Common myeloid progenitor, CD34-positive (primary cell): ENCODE results near the gene CIAPIN1.
A peak's percentile ranks its signal among the peaks of the same experiment; 100 is the strongest.

Experiments
- CTCF ChIA-PET: fragments of 350-600 bp; sonication (Branson Sonifier 250); formaldehyde crosslinking; loops from one replicate; lab custom pipeline; 2021; ENCODE audit warnings: antibody characterized with exemption; lab: Charles Lee
- POLR2A ChIA-PET: fragments of 350-600 bp; sonication (Branson Sonifier 250); formaldehyde crosslinking; loops from one replicate; lab custom pipeline; 2021; ENCODE audit warnings: antibody characterized with exemption; lab: Charles Lee
- DNase-seq, 3 donors: peaks; one replicate each; pipeline versions ENCODE4 v3.0.0 to v3.0.0-alpha.2; 2013
- H3K27ac ChIP-seq, 2 experiments: 1 replicate in 1 of 2; 2 replicates in 1 of 2; pipeline ENCODE4 v1.7.0; 2013; ENCODE audit warnings: inconsistent platforms in 2 of 2, low read length in 2 of 2, mild to moderate bottlenecking in 2 of 2, low read depth in 1 of 2, moderate library complexity in 1 of 2; ENCODE audit not compliant: severe bottlenecking in 2 of 2, insufficient read depth in 1 of 2, poor library complexity in 1 of 2
- H3K27me3 ChIP-seq, 5 experiments: replicated peaks in 2 of 5; 1 replicate in 3 of 5; 2 replicates in 2 of 5; pipeline versions ENCODE4 v1.6.1 to v1.7.0; 2013; ENCODE audit warnings: low read length in 4 of 5, mild to moderate bottlenecking in 2 of 5, moderate library complexity in 2 of 5, inconsistent platforms in 1 of 5; ENCODE audit not compliant: insufficient read depth in 5 of 5, control insufficient read depth in 4 of 5
- H3K36me3 ChIP-seq, 4 experiments: 1 replicate in 2 of 4; 2 replicates in 2 of 4; pipeline versions ENCODE4 v1.6.1 to v1.7.0; 2013; ENCODE audit warnings: low read length in 3 of 4, control low read depth in 1 of 4, mild to moderate bottlenecking in 1 of 4; ENCODE audit not compliant: control insufficient read depth in 4 of 4, insufficient read depth in 4 of 4
- H3K4me1 ChIP-seq, 4 experiments: 1 replicate in 3 of 4; 2 replicates in 1 of 4; pipeline versions ENCODE4 v1.6.1 to v1.7.1; 2013; ENCODE audit warnings: low read length in 3 of 4, mild to moderate bottlenecking in 3 of 4, control low read depth in 1 of 4, inconsistent platforms in 1 of 4, moderate library complexity in 1 of 4; ENCODE audit not compliant: control insufficient read depth in 4 of 4, insufficient read depth in 4 of 4; ENCODE audit errors: control extremely low read depth in 1 of 4
- H3K4me3 ChIP-seq, 7 experiments: 1 replicate in 4 of 7; 2 replicates in 3 of 7; pipeline versions ENCODE4 v1.5.1 to v1.7.0; 2013; ENCODE audit warnings: mild to moderate bottlenecking in 7 of 7, low read length in 6 of 7, moderate library complexity in 6 of 7, inconsistent platforms in 2 of 7, low read depth in 2 of 7, control low read depth in 1 of 7; ENCODE audit not compliant: insufficient read depth in 4 of 7, control insufficient read depth in 1 of 7; ENCODE audit errors: extremely low read depth in 1 of 7
- H3K9me3 ChIP-seq, 5 experiments: 1 replicate in 4 of 5; 2 replicates in 1 of 5; pipeline versions ENCODE4 v1.6.1 to v1.7.1; 2013; ENCODE audit warnings: low read length in 4 of 5, mild to moderate bottlenecking in 2 of 5, inconsistent platforms in 1 of 5, low read depth in 1 of 5, moderate library complexity in 1 of 5; ENCODE audit not compliant: control insufficient read depth in 4 of 5, insufficient read depth in 2 of 5; ENCODE audit errors: control extremely low read depth in 1 of 5
- WGBS: methylation state at CpG from one replicate; pipeline ENCODE4 v1.1.5; 2013; ENCODE audit not compliant: insufficient coverage; 5-methylcytosine and 5-hydroxymethylcytosine counted together

Gene CIAPIN1

DNA sequence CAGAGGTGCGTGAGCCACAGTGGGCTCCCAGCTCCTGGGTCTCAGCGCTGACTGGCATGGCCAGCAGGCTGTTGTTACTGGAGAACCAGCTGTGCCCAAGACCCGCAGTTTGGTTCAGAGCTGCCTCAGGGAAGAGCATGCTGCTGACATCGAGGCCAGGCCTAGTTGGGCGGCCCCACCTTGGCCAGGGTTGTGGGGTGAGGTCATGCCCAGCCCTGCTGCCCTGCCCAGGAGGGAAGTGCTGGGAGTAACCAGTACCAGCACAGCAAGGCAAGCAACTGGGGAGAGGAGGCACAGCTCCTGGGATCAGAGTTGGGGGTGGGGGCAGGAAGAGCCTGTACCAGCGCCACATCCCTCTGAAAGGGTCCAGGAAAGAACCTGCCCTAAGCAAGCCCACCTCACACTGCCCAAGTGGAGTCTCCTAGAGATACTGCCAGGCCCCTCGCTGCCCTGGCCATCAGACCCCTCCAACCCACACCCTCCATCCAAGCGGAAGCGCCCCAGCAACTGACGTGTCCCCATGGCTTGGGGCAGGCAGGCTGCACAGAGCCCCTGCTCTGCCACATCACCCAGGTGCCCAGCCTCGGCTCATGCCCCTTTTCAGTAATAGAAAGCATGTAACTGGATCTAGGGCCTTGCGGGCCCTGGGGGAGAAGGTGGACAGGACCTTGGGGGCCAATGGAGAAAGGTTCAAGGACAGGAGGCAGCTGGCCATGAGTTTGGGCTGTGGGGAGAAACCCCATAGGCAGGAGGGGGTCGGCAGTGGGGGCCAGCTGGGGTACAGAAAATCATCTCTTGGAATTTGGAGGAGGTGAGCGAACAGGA is 38.1 kb upstream of the CIAPIN1 start:
- H3K9me3 ChIP-seq = peaks cover 0 to 5% (median 0%) of the 10 kb centered on the region in 5 experiments
- WGBS = 76% methylated on average over 12 of the region's 14 CpGs
- CTCF ChIA-PET = interaction anchor here (0.6 to 5.1 kb wide), 13 partner anchors 9 to 68 kb away, joined by 3 to 21 read pairs (median 3); partner anchors contain the start of genes ADGRG5 and POLR2C
- POLR2A ChIA-PET = interaction anchor here (0.6 to 1.0 kb wide), 2 partner anchors 22 to 52 kb away, joined by 3 read pairs; no protein-coding TSS in a partner anchor
- H3K36me3 ChIP-seq = no peaks in the 10 kb centered on the region
- H3K27me3 ChIP-seq = no peaks in the 10 kb centered on the region
- no peak overlapping the region for H3K27ac ChIP-seq
- peaks cover 0 to 25% (median 17%) of the 10 kb centered on the region in 4 experiments for H3K4me1 ChIP-seq
- H3K4me3 ChIP-seq = peak overlapping the region; percentile 62 to 88 (median 78)
- no peak for DNase-seq

DNA sequence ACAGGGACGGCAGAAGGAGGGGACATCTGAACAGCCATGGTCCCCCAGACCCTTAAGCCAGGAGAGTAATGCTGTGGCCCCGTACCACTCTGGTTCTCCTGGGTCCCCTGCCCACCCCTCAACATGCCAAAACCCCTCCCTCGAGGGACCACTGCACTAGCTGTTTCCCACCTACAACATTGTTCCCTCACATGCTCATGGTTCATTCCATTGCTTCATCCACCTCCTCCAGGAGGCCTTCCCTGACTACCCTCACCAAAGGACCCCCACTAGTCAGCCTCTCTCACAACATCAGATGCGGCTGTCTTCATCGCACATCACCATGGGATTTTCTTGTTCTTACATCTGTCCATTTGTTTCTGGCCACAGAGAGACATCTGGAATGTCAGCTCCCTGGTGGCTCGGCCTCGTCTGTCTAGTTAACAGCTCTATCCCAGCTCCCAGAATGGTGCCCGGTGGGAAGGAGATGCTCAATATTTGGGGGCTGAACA is 37.4 kb upstream of the CIAPIN1 start:
- Histone ChIP-seq H3K9me3 (peaks cover 0 to 4% (median 0%) of the 10 kb centered on the region in 5 experiments), H3K36me3 (no peaks in the 10 kb centered on the region), H3K27me3 (no peaks in the 10 kb centered on the region), H3K27ac (no peak overlapping the region), H3K4me3 (no peak overlapping the region), H3K4me1 (peaks cover 0 to 32% (median 24%) of the 10 kb centered on the region in 4 experiments)
- ChIA-PET POLR2A (no interaction called here), CTCF (interaction anchor here (0.7 to 2.0 kb wide), 6 partner anchors 8 to 35 kb away, joined by 3 to 9 read pairs (median 5); no protein-coding TSS in a partner anchor)
- 94% methylated on average over 8 of the region's 8 CpGs for WGBS
- no peak for DNase-seq

DNA sequence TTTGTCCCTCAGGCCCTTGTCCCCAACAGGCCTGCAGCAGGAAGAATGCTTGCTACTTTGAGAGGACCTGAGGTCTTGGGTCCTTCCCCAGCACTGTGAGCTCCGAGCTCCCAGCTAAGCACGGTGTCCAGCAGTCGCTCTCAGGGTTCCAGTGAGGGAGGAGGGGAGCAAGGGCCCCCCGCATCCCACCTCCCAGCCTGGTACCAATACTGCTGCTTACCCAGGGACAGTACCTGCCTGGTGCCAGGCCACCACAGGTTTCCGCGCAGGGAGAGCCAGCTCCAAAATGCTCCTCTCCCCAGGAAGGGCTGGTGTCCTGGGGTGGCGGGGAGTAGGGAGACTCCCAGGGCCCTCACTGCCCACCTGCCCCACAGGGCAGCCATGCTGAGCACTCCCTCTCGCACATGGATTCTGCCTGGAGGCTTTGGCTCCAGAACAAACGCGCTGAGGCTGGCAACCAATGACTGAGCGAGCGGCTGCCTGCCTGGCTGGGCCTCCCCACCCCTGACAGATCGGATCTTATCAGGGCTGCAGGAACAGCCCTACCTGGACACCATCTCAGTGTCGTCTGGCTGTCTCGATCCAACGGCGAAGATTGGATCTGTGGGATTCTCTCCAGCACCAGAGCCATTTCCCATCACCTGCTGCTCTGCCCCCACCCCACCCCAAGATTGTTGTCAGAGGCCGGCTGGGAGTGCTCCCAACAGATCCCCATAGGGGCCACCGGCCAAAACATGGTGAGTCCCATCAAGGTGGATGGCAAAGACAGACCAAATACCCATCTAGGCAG is 36.7 kb upstream of the CIAPIN1 start:
- Histone ChIP-seq H3K4me1 (peaks cover 0 to 39% (median 31%) of the 10 kb centered on the region in 4 experiments), H3K27ac (no peak overlapping the region), H3K27me3 (no peaks in the 10 kb centered on the region), H3K36me3 (no peaks in the 10 kb centered on the region), H3K4me3 (no peak overlapping the region), H3K9me3 (no peaks in the 10 kb centered on the region)
- no peak for DNase-seq
- WGBS = 94% methylated on average over 12 of the region's 19 CpGs
- ChIA-PET CTCF (interaction anchor here (1.0 to 2.0 kb wide), 8 partner anchors 7 to 54 kb away, joined by 3 to 10 read pairs (median 6); no protein-coding TSS in a partner anchor), POLR2A (no interaction called here)

DNA sequence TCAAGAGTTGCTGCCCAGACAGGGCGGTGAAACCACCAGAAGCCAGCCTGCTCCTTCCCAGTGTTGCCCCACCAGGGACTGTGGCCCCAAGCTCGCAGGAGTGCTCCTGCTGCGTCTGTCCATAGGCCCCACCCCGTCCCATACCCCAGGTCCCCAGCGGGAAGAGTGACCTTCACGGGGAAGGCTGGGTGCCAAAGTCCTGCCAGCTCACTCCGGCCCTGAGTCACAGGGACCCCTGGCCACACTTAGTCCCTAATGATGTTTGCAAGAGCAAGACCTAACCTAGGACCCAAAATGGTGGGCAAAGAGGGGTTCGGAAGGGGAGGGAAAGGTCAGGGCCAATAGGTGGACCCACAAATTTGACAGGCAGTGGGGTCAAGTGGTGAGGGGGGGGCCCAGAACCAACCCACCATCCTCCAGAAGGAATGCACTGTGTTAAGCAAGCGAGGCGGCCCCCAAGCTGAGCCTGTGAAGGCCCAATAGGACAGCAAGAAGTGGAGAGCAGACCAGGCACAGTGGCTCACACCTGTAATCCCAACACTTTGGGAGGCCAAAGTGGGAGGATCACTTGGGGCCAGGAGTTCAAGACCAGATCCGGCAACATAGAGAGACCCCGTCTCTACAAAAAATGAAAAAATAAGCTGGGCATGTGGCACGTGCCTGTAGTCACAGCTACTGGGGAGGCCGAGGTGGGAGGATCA is 35.8 kb upstream of the CIAPIN1 start:
- H3K27ac ChIP-seq = no peak overlapping the region
- peaks cover 0 to 48% (median 40%) of the 10 kb centered on the region in 4 experiments for H3K4me1 ChIP-seq
- no peak for DNase-seq
- no peaks in the 10 kb centered on the region for H3K27me3 ChIP-seq
- H3K36me3 ChIP-seq = no peaks in the 10 kb centered on the region
- 100% methylated on average over 10 of the region's 14 CpGs for WGBS
- CTCF ChIA-PET = interaction anchor here (0.7 to 1.6 kb wide), 5 partner anchors 9 to 184 kb away, joined by 3 to 10 read pairs (median 3); no protein-coding TSS in a partner anchor
- POLR2A ChIA-PET = interaction anchor here (0.6 kb wide), 1 partner anchor 421 kb away, joined by 3 read pairs; no protein-coding TSS in a partner anchor
- H3K9me3 ChIP-seq = no peaks in the 10 kb centered on the region
- no peak overlapping the region for H3K4me3 ChIP-seq

DNA sequence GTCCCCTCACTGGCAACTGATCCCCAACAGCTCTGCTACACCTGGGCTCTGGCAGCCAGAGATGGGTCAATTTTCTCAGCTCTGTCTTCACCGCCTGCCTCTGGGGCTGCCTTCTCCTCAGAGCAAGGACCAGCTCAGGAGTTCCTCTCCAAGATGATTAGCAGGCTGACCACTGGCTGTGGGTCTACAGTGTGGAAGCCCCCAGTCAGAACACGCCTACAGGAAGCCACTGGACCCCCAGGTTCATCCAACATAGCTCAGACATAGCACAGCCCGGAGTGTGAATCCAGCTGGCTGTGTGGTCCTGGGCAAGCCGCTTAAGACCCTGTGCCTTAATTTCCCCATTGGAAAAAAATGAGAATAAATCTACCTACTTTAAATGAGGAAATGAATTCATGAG is 34.2 kb upstream of the CIAPIN1 start:
- 94% methylated on average over 3 of the region's 4 CpGs for WGBS
- no peak for DNase-seq
- no peak overlapping the region for H3K27ac ChIP-seq
- H3K27me3 ChIP-seq = no peaks in the 10 kb centered on the region
- H3K9me3 ChIP-seq = no peaks in the 10 kb centered on the region
- H3K4me1 ChIP-seq = peaks cover 0 to 59% (median 54%) of the 10 kb centered on the region in 4 experiments
- H3K4me3 ChIP-seq = no peak overlapping the region
- POLR2A ChIA-PET = interaction anchor here (0.6 to 0.7 kb wide), 2 partner anchors 34 to 673 kb away, joined by 3 to 4 read pairs; partner anchors contain the start of gene CIAPIN1
- CTCF ChIA-PET = interaction anchor here (1.2 to 12.0 kb wide), 2 partner anchors 19 to 39 kb away, joined by 4 to 134 read pairs; partner anchors contain the start of gene POLR2C
- no peaks in the 10 kb centered on the region for H3K36me3 ChIP-seq

DNA sequence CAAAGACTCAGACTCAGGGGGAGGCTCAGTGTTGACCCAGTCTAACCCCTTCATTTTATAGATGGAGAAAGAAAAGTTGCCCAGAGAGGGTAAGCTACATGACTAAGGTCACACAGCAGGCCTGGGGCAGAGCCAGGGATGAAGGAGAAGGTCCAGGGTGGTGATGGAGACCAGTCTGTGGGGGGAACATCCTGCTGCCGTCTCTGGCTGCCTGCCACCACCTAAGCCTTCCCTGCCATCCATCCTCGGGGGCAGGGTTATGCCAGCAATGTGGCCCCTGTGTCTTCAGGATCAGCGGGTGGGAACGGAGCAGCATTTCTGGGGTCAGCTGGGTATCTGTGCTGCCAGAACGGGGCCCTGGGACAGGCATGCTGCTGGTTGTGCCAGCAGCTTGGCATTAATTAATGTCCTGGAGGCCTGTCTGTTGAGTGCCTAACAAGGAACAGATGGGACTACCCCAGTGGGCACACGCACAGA is 33.6 kb upstream of the CIAPIN1 start:
- Histone ChIP-seq H3K9me3 (no peaks in the 10 kb centered on the region), H3K4me3 (no peak overlapping the region), H3K27ac (no peak overlapping the region), H3K27me3 (no peaks in the 10 kb centered on the region), H3K36me3 (no peaks in the 10 kb centered on the region), H3K4me1 (peaks cover 0 to 62% (median 58%) of the 10 kb centered on the region in 4 experiments)
- ChIA-PET POLR2A (interaction anchor here (0.7 kb wide), 1 partner anchor 34 kb away, joined by 4 read pairs; the partner anchor contains the start of gene CIAPIN1), CTCF (interaction anchor here (1.2 to 12.0 kb wide), 2 partner anchors 18 to 39 kb away, joined by 4 to 134 read pairs; partner anchors contain the start of gene POLR2C)
- WGBS = 83% methylated on average over 3 of the region's 6 CpGs
- no peak for DNase-seq
